ENCODE data around the gene NTSR2.

- TF ChIP-seq POLR2AphosphoS5 (IDR thresholded peaks at IDR 0.05; ENCODE audit: borderline replicate concordance, low read depth, low read length) (no peak), EZH2 (IDR thresholded peaks at IDR 0.05) (no peak), FOXP2 (optimal IDR thresholded peaks at IDR 0.05; ENCODE audit: control extremely low read depth, extremely low read length, insufficient read depth) (no peak)
Measured at GRCh38 chr2:11687736-11688135, 17.7 kb upstream of the NTSR2 start.
